Esophagus squamous epithelium (tissue), 5 donors: ENCODE data around the gene SOD2. TPM values are rescaled to one million over a fixed set of nuclear protein-coding genes. Genes with fewer than 3 reads are reported as not detected.
"Not testable (repeated sequence)": the region's sequence is repeated elsewhere in the genome, so short reads cannot be mapped to it uniquely, and the experiment has no call there.

Experiments
- DNase-seq: peaks from one replicate; lab custom pipeline; 2025; lab: John Stamatoyannopoulos, UW
- H3K27ac ChIP-seq, 4 donors: fragments of 200-600 bp; sonication (generic); one replicate each; pipeline ENCODE4 v1.5.1; 2016 to 2019; ENCODE audit warnings: mild to moderate bottlenecking in 1 of 4
- H3K27me3 ChIP-seq, 4 donors: fragments of 200-600 bp; sonication (generic); 1 replicate in 3 of 4; 2 replicates in 1 of 4; pipeline versions ENCODE4 v1.5.1 to v1.6.0; 2017 to 2021; ENCODE audit warnings: antibody characterized with exemption in 1 of 4
- H3K36me3 ChIP-seq, 3 donors: fragments of 200-600 bp; sonication (generic); one replicate each; pipeline ENCODE4 v1.5.1; 2016 to 2019
- H3K4me1 ChIP-seq, 3 donors: fragments of 200-600 bp; sonication (generic); one replicate each; pipeline ENCODE4 v1.5.1; 2017 to 2019
- H3K4me3 ChIP-seq, 4 donors: fragments of 200-600 bp; sonication (generic); 1 replicate in 3 of 4; 2 replicates in 1 of 4; pipeline ENCODE4 v1.5.1; 2016 to 2019; ENCODE audit warnings: mild to moderate bottlenecking in 2 of 4, moderate library complexity in 1 of 4
- H3K9me3 ChIP-seq, 3 donors: fragments of 200-600 bp; sonication (generic); one replicate each; pipeline ENCODE4 v1.5.1; 2016 to 2019
- POLR2A ChIP-seq, 4 donors: fragments of 450-650 bp; IDR thresholded peaks; one replicate each; pipeline ENCODE4 v1.6.1; 2017; ENCODE audit warnings: antibody characterized with exemption in 4 of 4, mild to moderate bottlenecking in 4 of 4, moderate library complexity in 3 of 4
- WGBS, 2 donors: methylation state at CpG; one replicate each; pipeline ENCODE4 v1.1.5; 2018; 5-methylcytosine and 5-hydroxymethylcytosine counted together
- intact Hi-C: fragments of 100-400 bp; cut with DNase I; formaldehyde crosslinking; loops from one replicate; pipeline ENCODE4 v1.15.0; 2022
- total RNA-seq, 4 donors: library from RNA; depleted of rRNA; stranded (reverse); fragments of >200 nt; gene quantifications; one replicate each; pipeline ENCODE4 v1.1.0, GENCODE V29; 2016
- TF ChIP-seq, protein P1 (sequence below), 6 experiments: fragments of 450-650 bp in 4 of 6; fragments of 200-600 bp in 2 of 6; sonication (generic) in 2 of 6; IDR thresholded peaks; one replicate each; pipeline ENCODE4 v1.5.1; 2016 to 2019; ENCODE audit warnings: antibody characterized with exemption in 6 of 6, mild to moderate bottlenecking in 4 of 6, moderate library complexity in 4 of 6
- donor health status: DM: yes; HTN: yes; CAD: no.

Gene SOD2
- 100 to 1,000 TPM; 227 to 792 (median 519) TPM for total RNA-seq

DNA sequence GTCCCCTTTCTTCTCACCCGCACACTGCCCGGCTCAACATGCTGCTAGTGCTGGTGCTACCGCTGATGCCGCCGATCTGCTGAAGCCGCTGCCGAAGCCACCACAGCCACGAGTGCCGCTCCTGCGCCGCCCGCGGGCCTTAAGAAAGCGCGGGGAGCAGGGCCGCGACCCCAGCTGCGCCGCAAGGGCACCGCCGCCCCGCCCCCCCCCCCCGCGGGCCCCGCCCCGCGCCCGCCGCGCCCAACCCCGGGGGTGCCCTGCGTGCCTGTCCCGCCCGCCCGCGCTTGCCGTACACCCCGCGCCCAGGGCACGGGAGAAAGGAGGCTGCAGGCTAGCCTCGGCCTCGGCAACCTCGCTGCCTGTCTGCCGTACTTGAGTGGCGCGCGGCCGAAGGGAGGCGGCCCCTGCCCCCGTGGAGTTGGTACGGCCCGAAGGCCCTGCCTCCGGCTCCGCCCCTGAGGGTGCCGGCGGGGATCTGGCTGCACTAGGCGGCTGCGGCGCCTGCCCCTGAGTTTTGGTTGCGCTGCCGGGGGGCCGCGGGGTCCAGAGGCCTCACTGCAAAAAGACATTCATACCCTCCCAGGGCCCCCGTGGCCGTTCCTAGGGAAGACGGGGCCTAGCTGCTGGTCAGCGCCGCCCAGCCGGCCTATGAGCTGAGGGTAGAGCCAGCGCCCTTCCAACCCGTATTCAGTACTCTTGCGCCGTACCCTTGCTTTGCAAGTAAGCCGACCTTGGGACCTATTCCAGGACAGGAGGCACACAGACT, at the start of gene SOD2:
SOD2 (minus strand) TSS at position 114 of the 766 bp plus-strand sequence; CDS start at position 40, 74 bp downstream.
- DNase-seq = peak; percentile 54
- Histone ChIP-seq H3K9me3 (no peaks in the 10 kb centered on the region), H3K27me3 (no peaks in the 10 kb centered on the region), H3K36me3 (peaks cover 0 to 20% (median 3%) of the 10 kb centered on the region in 3 donors), H3K4me1 (peaks cover 7 to 57% (median 26%) of the 10 kb centered on the region in 3 donors), H3K4me3 (peak within 1 kb of the TSS; percentile 73 to 92 (median 80)), H3K27ac (peak within 1 kb of the TSS; percentile 95 to 97 (median 96))
- intact Hi-C loops = loop anchor here (10.0 kb wide), 2 partner anchors 71 to 341 kb away; partner anchors contain the start of gene ACAT2
- WGBS, 2 donors = 0% methylated on average over 13 of the region's 74 CpGs; no CpG with 5 or more reads in 1 of the 2 donors
- TF ChIP-seq, protein P1, sequence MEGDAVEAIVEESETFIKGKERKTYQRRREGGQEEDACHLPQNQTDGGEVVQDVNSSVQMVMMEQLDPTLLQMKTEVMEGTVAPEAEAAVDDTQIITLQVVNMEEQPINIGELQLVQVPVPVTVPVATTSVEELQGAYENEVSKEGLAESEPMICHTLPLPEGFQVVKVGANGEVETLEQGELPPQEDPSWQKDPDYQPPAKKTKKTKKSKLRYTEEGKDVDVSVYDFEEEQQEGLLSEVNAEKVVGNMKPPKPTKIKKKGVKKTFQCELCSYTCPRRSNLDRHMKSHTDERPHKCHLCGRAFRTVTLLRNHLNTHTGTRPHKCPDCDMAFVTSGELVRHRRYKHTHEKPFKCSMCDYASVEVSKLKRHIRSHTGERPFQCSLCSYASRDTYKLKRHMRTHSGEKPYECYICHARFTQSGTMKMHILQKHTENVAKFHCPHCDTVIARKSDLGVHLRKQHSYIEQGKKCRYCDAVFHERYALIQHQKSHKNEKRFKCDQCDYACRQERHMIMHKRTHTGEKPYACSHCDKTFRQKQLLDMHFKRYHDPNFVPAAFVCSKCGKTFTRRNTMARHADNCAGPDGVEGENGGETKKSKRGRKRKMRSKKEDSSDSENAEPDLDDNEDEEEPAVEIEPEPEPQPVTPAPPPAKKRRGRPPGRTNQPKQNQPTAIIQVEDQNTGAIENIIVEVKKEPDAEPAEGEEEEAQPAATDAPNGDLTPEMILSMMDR (IDR thresholded peaks at IDR 0.05) = peak in 1 of 6 experiments; percentile 16
- TF ChIP-seq POLR2A (IDR thresholded peaks at IDR 0.05) = peak in 3 of 4 donors; percentile 33 to 91 (median 87)

DNA sequence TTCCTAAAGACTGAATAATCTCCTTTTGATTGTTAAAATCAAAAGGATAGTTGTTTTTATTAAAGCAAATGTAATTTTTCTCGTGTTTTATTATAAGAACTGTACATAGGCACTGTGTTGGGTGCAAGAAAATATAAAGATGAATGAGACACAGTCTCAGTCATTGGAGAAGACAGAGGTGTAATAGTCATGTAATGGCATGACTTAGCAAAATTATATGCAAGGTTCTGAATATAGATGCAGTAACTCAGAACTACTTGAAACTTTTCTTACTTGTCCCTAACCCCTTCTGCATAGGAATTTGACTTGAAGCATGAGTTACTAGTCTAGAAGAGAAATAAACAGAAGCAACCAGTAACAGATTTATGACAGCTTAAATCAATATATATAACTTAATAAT, 49.1 kb upstream of the SOD2 start:
- H3K36me3 ChIP-seq = peaks cover 15 to 100% (median 64%) of the 10 kb centered on the region in 3 donors
- WGBS, 2 donors = 59 to 76% methylated on average over 1 of the region's 1 CpG
- H3K27me3 ChIP-seq = no peaks in the 10 kb centered on the region
- intact Hi-C loops = no loop called here
- DNase-seq = no peak
- TF ChIP-seq, protein P1 (IDR thresholded peaks at IDR 0.05) = no peak
- TF ChIP-seq POLR2A (IDR thresholded peaks at IDR 0.05) = no peak
- H3K9me3 ChIP-seq = no peaks in the 10 kb centered on the region
- H3K4me1 ChIP-seq = peaks cover 5 to 45% (median 11%) of the 10 kb centered on the region in 3 donors
- H3K4me3 ChIP-seq = no peak overlapping the region
- no peak overlapping the region for H3K27ac ChIP-seq

DNA sequence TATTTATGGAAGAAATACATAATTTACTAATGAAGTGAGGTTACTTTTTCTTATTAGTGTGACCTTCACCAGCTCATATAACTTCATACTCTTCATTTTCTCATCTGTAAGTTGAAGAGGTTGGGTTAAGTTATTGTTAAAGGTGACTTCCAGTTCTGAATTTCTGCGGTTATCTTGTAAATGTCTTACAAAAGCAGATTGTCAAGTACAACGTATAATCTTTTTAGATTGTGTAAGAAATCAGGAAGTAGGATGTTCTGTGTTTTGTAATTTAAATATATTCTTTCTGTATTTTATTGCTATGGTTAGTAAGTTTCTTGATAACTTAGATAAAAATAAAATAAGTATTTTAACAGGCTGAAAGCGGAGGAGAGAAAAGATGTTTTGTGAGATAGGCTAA, 46.3 kb upstream of the SOD2 start:
- H3K27ac ChIP-seq = peak overlapping the region in 1 of 4 donors; percentile 68
- no peak overlapping the region for H3K4me3 ChIP-seq
- no peak for TF ChIP-seq POLR2A (IDR thresholded peaks at IDR 0.05)
- TF ChIP-seq, protein P1 (IDR thresholded peaks at IDR 0.05) = no peak
- DNase-seq = no peak
- peaks cover 10 to 80% (median 43%) of the 10 kb centered on the region in 3 donors for H3K36me3 ChIP-seq
- no peaks in the 10 kb centered on the region for H3K27me3 ChIP-seq
- 61 to 62% methylated on average over 3 of the region's 3 CpGs for WGBS, 2 donors
- H3K4me1 ChIP-seq = peaks cover 5 to 73% (median 14%) of the 10 kb centered on the region in 3 donors
- intact Hi-C loops = no loop called here
- H3K9me3 ChIP-seq = no peaks in the 10 kb centered on the region

DNA sequence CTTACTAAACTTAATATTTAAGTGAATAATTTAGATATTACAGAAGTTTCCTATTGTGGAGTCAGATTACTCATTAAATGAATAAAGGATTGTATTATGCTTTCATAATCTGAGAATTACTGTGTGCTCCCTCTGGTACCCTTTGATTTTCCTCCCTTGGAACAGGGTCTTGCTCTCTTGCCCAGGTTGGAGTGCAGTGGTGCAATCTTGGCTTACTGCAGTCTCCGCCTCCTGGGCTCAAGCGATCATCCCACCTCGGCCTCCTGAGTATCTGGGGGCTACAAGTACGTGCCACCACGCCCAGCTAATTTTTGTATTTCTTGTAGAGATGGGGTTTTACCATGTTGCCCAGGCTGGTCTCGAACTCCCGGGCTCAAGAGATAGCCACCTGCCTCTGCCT, 43.9 kb upstream of the SOD2 start:
- H3K27me3 ChIP-seq = no peaks in the 10 kb centered on the region
- no peaks in the 10 kb centered on the region for H3K9me3 ChIP-seq
- no peak overlapping the region for H3K4me3 ChIP-seq
- DNase-seq = no peak
- H3K4me1 ChIP-seq = peaks cover 11 to 97% (median 14%) of the 10 kb centered on the region in 3 donors
- peaks cover 5 to 60% (median 21%) of the 10 kb centered on the region in 3 donors for H3K36me3 ChIP-seq
- intact Hi-C loops = no loop called here
- no peak for TF ChIP-seq POLR2A (IDR thresholded peaks at IDR 0.05)
- TF ChIP-seq, protein P1 (IDR thresholded peaks at IDR 0.05) = no peak
- WGBS, 2 donors = 85% methylated on average over 7 of the region's 7 CpGs
- H3K27ac ChIP-seq = no peak overlapping the region

DNA sequence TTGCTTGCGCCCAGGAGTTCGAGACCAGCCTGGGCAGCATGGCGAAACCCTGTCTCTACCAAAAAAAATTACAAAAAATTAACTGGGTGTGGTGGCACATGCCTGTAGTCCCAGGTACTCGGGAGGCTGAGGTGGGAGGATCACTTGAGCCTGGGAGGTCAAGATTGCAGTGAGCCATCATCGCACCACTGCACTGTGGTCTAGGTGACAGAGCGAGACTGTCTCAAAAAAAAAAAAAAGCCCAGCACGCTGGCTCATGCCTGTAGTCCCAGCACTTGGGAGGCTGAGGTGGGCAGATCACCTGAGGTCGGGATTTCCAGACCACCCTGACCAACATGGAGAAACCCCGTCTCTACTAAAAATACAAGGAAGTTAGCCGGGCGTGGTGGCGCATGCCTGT, 40.4 kb upstream of the SOD2 start:
- 84 to 91% methylated on average over 12 of the region's 12 CpGs for WGBS, 2 donors
- H3K27me3 ChIP-seq, intact Hi-C loops, H3K27ac ChIP-seq, H3K4me3 ChIP-seq, H3K9me3 ChIP-seq, DNase-seq: not testable (repeated sequence)
- Histone ChIP-seq H3K36me3 (peaks cover 0 to 31% (median 0%) of the 10 kb centered on the region in 3 donors), H3K4me1 (peaks cover 9 to 99% (median 27%) of the 10 kb centered on the region in 3 donors)

DNA sequence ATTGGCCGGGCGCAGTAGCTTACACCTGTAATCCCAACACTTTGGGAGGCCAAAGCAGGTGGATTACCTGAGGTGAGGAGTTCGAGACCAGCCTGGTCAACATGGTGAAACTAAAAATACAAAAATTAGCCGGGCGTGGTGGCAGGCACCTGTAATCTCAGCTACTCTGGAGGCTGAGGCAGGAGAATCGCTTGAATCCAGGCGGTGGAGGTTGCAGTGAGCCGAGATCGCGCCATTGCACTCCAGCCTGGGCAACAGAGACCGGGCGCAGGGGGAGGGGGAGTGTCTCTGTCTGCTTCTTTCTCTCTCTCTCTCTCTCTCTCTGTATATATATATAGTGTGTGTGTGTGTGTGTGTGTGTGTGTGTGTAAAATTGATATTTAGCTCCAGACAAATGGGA, 39.5 kb upstream of the SOD2 start:
- H3K27me3 ChIP-seq, DNase-seq, H3K4me3 ChIP-seq, H3K27ac ChIP-seq, intact Hi-C loops, H3K9me3 ChIP-seq: not testable (repeated sequence)
- Histone ChIP-seq H3K36me3 (peaks cover 0 to 22% (median 0%) of the 10 kb centered on the region in 3 donors), H3K4me1 (peaks cover 3 to 91% (median 27%) of the 10 kb centered on the region in 3 donors)
- 83 to 85% methylated on average over 10 to 12 of the region's 12 CpGs for WGBS, 2 donors
